Fibroblast of the aortic adventitia (primary cell): ENCODE results near the gene WDR17. TPM values are rescaled to one million over a fixed set of nuclear protein-coding genes. Genes with fewer than 3 reads are reported as not detected.
A peak's percentile ranks its signal among the peaks of the same experiment; 100 is the strongest.

ENCODE experiments used
- DNase-seq: peaks from one replicate; pipeline ENCODE4 v3.0.0-alpha.2; 2010; ENCODE audit warnings: low read depth
- H3K4me3 ChIP-seq: 2 replicates; pipeline ENCODE4 v1.5.1; 2011; ENCODE audit warnings: low read depth, mild to moderate bottlenecking, control low read depth, low read length, moderate library complexity
- total RNA-seq: library from RNA; depleted of rRNA; stranded (reverse); fragments of >200 nt; gene quantifications from 2 replicates; pipeline ENCODE4 v1.2.3, GENCODE V29; 2012; ENCODE audit warnings: low replicate concordance
- TF ChIP-seq, protein P1 (sequence below): IDR thresholded peaks from 2 replicates; pipeline ENCODE4 v1.5.1; 2011; ENCODE audit warnings: mild to moderate bottlenecking, low read length, control low read depth, inconsistent platforms; ENCODE audit not compliant: insufficient read depth

Gene WDR17
- total RNA-seq, 1 donor = 2.6 TPM

- no peak overlapping the region for H3K4me3 ChIP-seq
- peak; percentile 73 for DNase-seq
- TF ChIP-seq, protein P1, sequence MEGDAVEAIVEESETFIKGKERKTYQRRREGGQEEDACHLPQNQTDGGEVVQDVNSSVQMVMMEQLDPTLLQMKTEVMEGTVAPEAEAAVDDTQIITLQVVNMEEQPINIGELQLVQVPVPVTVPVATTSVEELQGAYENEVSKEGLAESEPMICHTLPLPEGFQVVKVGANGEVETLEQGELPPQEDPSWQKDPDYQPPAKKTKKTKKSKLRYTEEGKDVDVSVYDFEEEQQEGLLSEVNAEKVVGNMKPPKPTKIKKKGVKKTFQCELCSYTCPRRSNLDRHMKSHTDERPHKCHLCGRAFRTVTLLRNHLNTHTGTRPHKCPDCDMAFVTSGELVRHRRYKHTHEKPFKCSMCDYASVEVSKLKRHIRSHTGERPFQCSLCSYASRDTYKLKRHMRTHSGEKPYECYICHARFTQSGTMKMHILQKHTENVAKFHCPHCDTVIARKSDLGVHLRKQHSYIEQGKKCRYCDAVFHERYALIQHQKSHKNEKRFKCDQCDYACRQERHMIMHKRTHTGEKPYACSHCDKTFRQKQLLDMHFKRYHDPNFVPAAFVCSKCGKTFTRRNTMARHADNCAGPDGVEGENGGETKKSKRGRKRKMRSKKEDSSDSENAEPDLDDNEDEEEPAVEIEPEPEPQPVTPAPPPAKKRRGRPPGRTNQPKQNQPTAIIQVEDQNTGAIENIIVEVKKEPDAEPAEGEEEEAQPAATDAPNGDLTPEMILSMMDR = no peak
Measured at GRCh38 chr4:176034499-176034898, 31.1 kb upstream of the WDR17 start.

DNA sequence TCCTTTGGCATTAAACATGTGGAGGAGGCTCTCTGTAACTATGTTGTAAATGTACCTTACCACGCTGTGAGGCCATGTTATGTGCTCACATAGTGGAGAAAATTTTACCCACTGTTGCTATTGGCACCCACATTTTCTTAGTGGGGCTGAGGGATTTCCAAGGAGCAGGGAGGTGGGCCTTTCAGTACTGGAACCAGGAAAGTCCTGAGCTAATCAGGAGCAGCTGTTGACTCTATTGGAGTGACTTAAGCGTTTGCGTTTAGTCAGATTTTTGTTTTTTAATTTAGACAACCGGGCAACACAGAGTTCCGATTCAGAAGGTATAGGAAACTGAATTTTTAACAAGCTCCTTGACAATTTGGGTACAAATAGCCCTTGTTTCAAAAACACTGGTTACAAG lies 30.7 kb upstream of the WDR17 start:
- TF ChIP-seq, protein P1 = no peak
- no peak overlapping the region for H3K4me3 ChIP-seq
- DNase-seq = peak; percentile 7

DNA sequence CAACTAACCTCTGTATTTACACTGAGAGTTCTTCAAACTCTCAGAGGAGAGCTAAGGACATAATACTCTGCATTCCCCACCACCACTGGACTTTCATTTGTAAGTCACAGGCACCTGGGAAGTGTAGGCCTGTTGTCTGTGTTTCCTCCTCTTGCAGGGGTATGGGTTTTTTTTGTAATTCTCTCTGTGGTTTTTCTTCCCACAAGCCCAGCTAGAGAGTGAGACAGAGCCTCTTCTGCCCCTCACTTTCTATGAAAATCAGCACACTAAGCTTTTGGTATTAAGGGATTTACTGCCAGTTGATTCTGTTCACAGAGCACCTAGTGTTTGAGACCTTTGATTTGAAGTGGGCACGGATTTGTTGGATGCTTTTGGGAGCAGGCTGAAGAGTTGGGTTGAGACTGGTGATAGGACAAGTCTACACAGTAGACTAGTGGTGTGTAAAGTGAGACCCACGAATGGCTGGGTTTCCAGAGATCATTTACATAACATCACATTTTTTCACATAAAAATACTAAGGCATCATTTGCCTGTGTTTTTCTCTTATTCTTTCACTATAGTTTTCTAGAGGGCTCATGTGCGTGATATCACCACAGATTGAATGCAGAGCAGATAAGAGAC lies 28.9 kb upstream of the WDR17 start:
- TF ChIP-seq, protein P1 = no peak
- H3K4me3 ChIP-seq = no peak overlapping the region
- no peak for DNase-seq

DNA sequence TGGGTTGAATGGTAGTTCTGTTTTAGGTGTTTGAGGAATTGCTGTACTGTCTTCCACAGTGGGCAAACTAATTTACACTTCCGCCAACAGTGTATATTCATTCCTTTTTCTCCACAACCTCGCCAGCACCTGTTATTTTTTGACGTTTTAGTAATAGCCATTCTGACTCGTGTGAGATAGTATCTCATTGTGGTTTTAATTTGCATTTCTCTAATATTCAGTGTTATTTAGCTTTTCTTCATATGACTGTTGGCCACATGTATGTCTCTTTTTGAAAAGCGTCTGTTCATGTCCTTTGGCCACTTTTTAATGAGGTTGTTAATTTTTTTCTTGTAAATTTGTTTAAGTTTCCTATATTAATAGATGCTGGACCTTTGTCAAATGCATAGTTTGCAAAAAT lies 26.9 kb upstream of the WDR17 start:
- DNase-seq = no peak
- H3K4me3 ChIP-seq = no peak overlapping the region
- TF ChIP-seq, protein P1 = no peak

GRCh38 chr4:176042195-176042594 lies 23.4 kb upstream of the WDR17 start:
- H3K4me3 ChIP-seq = no peak overlapping the region
- TF ChIP-seq, protein P1 = no peak
- no peak for DNase-seq

- DNase-seq = no peak
- no peak overlapping the region for H3K4me3 ChIP-seq
- TF ChIP-seq, protein P1 = no peak
Measured at GRCh38 chr4:176043838-176044588, 21.6 kb upstream of the WDR17 start.

DNA sequence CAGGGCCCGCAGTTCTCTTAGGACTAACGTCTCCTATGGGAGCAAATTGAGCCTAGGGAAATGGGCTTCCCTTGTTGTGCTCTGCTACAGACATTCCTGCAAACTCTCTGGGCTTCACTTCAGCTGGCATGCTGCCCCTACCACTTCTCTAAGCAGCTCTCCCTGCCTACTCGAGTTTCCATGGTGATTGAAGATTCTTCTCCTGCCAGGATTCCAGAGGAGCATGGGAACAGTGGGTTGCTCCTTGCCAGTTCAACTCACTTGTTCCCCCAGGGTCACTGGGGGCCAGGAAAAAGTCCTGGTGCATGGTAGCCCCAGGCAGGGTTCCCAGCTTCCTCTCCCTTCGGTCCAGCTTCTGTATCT lies 21.1 kb upstream of the WDR17 start:
- peak; percentile 45 for DNase-seq
- TF ChIP-seq, protein P1 = no peak

More for the DNA sequence above, 21.1 kb upstream of the WDR17 start:
- H3K4me3 ChIP-seq = no peak overlapping the region
